Germinal center (tissue), 1 donor: ENCODE data around the gene IGSF22.

Experiments
- DNase-seq: peaks from one replicate; pipeline ENCODE4 v3.0.0; 2012; ENCODE audit warnings: mixed read lengths, low spot score

The IGSF22 gene

DNA sequence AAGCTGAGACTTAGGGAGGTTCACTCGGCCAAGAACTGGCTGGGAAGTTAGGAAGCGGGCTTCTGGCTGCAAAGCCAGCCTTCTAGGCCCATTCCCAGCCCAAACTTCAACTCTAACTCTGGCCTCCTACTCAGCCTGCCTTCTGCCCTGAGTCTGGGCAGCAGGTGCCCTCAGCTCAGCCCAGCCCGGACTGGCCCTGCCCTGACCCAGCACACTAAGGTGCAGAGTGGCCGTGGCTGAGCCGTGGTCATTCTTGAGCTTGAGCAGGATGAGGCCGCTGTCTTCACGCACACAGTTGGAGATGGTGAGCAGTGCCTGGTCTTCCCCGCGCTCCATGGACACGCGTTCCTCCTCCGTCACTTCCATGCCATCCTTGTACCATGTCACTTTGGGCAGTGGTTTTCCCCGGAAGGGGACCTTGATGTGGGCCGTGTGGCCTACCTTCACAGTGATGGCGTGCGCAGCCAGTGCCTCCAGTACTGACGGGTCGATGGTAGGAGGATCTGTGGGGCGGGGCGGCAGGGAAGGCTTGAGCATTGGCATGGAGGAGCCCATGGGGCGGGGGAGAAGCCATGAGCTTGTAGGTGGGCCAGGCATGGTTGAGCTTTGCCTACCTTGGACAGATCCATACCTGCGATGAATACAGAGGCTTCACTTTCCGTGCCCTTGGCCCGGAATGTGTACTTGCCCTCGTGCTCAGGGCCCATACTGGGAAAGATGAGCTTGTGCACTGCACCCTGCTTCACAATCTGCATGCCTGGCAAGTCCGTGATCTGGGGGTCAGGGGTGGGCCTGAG, 12.1 kb downstream of the IGSF22 start:
- DNase-seq, result no peak

DNA sequence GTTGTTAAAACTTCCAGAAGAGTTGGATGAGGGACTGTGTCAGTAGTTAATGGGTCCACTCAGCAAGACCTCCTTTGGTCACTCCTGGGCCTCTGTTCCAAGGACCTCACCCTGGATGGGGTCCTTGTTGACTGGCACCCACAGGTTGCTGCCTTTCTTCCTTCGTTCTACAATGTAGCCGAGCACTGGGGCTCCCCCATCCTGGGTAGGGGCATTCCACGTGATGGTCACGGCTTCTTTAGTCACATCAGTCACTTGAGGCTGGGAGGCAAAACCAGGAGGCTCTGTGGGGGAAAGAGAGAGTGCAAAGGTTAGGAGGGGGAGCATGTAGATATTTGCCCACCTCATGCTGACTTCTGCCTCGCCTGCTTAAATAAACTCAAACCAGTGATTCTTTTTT, 15.4 kb downstream of the IGSF22 start:
- no peak for DNase-seq

DNA sequence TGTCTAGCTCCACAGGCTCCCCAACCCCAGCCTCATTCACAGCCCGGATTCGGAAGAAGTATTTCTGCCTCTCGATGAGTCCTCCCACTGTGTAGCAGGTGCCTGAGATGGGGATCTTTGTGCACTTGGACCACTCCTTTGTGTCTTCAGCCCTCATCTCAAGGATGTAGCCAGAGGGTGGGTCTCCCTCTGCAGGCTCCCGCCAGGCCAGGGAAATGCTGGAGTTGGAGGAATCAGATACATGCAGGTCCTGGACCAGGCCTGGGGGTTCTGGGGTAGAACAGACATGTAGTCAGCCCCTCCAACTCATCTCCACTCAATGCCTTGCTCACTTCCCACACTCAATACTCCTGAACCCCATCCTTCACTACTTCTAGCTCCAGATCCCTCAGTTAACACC, 16.6 kb downstream of the IGSF22 start:
- no peak for DNase-seq

DNA sequence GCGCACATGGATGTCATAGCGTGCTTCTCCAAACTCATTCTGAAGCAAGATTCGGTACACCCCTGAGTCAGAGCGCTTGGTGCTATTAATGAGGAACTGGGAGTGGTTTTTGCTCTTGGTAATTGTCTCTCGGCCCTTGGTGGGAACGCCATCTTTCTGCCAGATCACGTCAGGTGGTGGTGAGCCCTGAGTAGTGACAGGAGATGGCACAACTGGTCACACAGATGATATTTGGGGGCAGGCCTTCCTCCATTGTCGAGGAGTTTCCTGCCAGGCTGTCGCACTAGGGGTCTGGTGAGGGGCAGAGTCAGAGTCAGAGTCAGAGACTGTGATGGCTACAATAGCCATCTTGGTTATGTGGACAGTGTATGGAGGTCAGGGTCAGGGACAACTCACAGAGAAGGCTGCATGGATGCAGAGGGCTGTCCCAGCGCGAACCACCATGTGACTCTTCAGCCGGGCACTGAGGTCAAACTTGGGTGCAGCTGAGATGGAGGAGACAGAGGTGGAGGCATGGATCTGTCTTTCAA, 18.1 kb downstream of the IGSF22 start:
- no peak for DNase-seq

GRCh38 chr11:18706330-18707243, 19.4 kb downstream of the IGSF22 start:
- peak; percentile 87 for DNase-seq

- peak; percentile 38 for DNase-seq
Observed at GRCh38 chr11:18705651-18706281, 20.2 kb downstream of the IGSF22 start.

- no peak for DNase-seq
Observed at GRCh38 chr11:18704698-18705097, 21.3 kb downstream of the IGSF22 start.

DNA sequence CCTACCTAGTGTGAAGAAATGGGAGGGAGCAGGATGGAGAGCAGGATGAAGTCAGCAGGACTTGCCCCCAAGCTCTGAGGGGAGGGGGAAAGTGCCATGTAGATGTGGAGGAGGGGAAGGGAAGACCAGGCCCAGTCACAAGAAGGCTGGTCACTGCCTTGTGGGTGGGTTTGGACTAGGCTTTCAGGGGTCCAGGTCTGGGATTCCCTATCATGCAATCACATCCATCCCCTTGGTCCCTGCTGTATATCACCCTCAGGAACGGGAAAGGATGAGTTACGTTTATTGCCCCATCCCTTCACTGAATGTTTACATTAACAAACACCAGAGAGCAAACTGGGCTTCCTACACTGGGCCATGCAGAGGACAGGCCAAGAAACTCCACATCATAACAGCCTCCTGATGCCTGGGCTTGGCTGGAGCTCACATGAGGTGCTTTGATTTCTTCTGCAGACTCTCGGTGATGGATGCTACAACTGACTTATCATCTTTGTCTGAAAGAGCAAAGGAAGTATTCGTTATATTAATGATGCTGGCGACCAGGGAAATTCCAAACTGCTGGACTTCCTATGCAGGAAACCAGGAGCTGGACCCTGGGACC, 21.8 kb downstream of the IGSF22 start:
- DNase-seq, result no peak

GRCh38 chr11:18703001-18703763, 22.8 kb downstream of the IGSF22 start:
- no peak for DNase-seq

DNA sequence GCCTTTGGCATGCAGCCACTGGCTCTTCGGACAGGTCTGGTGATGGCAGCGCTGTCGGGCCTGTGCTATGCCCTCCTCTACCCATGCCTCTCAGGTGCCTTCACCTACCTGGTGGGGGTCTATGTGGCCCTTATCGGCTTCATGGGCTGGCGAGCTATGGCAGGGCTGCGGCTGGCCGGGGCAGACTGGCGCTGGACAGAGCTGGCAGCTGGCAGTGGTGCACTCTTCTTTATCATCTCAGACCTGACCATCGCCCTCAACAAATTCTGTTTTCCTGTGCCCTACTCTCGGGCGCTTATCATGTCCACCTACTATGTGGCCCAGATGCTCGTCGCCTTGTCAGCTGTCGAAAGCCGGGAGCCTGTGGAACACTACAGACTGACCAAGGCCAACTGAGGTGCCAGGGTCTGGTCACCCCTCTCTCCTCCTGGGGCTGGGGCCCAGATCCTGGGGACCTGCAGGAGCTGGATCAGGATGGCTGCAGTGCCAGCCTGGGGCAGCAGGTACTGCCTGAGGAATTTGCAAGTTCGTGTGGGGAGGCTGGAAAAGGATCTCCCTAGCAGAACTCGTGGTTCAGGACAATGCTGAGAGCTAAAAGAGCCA, 24.3 kb downstream of the IGSF22 start:
- no peak for DNase-seq

DNA sequence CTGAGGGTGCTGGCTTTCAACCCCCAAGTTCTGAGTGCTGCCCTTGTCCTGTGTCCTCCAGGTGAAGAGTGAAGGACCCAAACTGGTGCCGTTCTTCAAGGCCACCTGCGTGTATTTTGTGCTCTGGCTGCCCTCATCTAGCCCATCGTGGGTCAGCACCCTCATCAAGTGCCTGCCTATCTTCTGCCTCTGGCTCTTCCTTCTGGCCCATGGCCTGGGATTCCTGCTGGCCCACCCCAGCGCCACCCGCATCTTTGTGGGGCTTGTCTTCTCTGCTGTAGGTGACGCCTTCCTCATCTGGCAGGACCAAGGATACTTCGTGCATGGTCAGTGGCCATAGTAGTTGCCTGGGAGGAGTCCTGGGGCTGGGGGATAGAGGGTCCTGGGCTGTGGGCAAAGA, 25.1 kb downstream of the IGSF22 start:
- no peak for DNase-seq

DNA sequence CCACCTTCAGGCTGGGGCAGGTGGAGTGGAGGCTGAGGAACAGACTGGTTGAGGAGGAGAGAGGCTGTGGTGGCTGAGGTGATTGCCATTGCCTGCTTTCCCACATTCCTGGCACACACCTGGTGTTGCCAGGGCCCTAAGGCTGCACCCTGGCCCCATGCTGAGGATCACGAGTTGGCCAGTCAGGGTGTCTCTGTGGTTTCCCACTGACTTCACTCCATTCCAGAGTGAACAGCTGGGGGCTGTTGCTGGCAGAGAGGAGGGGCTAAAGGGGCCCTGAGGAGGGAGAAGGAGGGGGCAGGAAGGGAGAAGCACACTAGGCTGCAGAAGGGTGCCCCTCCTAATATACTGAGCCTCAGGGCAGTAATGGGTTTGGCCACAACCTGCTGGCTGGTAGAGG, 25.6 kb downstream of the IGSF22 start:
- no peak for DNase-seq

GRCh38 chr11:18699848-18700261, 26.1 kb downstream of the IGSF22 start:
- DNase-seq, result no peak

DNA sequence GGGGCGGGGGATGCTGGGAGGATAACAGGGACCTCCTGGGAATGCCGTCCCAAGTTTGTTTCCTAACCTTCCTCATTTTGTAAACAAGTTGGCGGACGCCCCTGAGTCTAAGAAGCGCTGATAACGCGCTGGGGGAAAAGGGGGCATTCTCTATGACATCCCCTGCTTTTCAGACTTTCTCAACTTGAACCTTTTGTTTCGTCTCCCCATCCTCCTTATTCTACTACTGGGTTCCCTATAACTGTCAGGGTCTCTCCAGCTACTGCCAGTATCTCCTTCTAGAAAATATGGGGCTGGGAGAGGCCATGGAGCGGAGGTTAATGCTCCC, 26.8 kb downstream of the IGSF22 start:
- DNase-seq, result no peak

GRCh38 chr11:18698341-18699268, 27.4 kb downstream of the IGSF22 start, which contains the start of gene TMEM86A:
Gene TMEM86A (plus strand): TSS chr11:18698779. CDS start chr11:18698887, 108 bp downstream.
- DNase-seq, result peak; percentile 92

- no peak for DNase-seq
Observed at GRCh38 chr11:18697576-18697975, 28.4 kb downstream of the IGSF22 start.

DNA sequence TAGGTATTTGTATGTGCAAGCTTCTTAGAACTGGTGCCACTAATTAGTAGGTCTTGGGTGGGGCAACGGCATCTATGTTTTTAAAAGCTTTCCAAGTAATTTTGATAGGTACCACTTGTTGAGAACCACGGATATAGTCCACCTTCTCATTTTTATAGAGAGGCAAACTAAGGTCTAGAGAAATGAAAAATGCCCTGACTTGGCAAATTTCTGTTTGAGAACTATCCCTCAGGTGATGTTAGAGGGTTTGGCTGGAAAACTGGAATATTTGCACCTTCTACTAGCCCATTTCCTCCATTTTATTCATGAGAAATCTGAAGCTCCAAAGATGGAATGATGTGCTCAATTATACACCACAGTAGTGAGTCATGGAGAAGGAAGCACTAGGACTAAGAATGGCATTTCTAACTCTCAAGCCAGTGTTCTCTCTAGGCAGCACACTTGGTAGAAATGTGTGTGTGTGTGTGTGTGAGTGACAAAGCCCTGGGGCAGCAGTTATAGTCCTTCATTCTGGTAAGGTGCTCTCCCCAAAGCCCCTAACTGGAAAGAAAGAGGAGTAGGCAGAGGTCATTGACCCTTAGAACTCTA, 29.3 kb downstream of the IGSF22 start:
- no peak for DNase-seq

DNA sequence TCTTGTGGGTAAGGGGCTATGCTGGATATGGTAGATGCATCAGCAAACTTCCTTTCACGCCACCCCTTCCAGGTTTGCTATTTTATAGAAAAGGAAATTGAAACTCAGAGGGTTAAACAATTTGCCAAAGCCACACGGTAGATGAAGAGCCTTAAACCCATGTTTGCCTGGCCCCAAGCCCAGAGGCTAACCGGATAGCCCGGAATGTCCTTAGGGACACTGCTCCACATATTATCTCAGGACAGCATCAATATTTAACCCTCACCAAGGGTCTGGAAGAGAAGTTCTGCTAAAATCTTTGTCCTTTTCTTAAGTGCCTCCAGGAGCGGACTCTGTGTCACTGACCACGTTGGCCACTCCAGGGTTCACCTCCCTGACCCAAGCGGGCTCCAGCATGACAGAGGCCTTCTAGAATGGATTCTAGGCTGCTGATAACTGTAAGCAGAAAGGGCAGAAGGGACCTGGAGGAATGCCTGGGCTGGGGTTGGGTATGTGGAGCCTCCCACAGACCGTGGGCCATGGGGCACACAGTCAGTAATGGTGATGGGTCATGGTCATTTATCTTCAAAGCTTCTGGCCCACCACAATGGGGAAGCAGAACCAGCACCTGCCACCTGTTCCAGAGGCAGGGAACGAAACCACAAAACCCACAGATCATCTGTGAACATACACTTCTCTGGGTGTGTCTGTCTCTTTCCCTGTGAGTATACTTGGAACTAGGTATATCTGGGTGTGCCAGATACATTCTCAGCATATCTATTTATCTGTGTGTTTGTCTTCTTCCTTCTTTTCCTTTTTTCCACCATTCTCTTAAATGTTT, 32.8 kb downstream of the IGSF22 start:
- no peak for DNase-seq
